H9 (cell line): ENCODE data around the gene ARFGAP1. TPM values are rescaled to one million over a fixed set of nuclear protein-coding genes. Genes with fewer than 3 reads are reported as not detected.

Source experiments
- DNase-seq: peaks from one replicate; pipeline ENCODE4 v3.0.0-alpha.2; 2017
- H2AFZ ChIP-seq: one replicate; pipeline ENCODE4 v1.6.1; 2013; ENCODE audit warnings: mild to moderate bottlenecking, low read length, control low read depth, moderate library complexity
- H2AK5ac ChIP-seq: 2 replicates; pipeline ENCODE4 v1.6.1; 2013; ENCODE audit warnings: low read length, control low read depth, mixed read lengths; ENCODE audit not compliant: insufficient read length
- H2BK120ac ChIP-seq: one replicate; pipeline ENCODE4 v1.6.1; 2013; ENCODE audit warnings: low read depth, mild to moderate bottlenecking, low read length, control low read depth, inconsistent platforms; ENCODE audit not compliant: poor library complexity, severe bottlenecking
- H2BK12ac ChIP-seq: 2 replicates; pipeline ENCODE4 v1.6.1; 2013; ENCODE audit warnings: low read length, control low read depth, mixed read lengths, low read depth; ENCODE audit not compliant: insufficient read length
- H2BK15ac ChIP-seq: 2 replicates; pipeline ENCODE4 v1.6.1; 2013; ENCODE audit warnings: low read depth, low read length, control low read depth
- H2BK20ac ChIP-seq: one replicate; pipeline ENCODE4 v1.6.1; 2013; ENCODE audit warnings: low read depth, mild to moderate bottlenecking, low read length, control low read depth, inconsistent platforms; ENCODE audit not compliant: poor library complexity, severe bottlenecking
- H2BK5ac ChIP-seq: 2 replicates; pipeline ENCODE4 v1.6.1; 2013; ENCODE audit warnings: low read length, control low read depth, mixed read lengths; ENCODE audit not compliant: insufficient read length
- H3K14ac ChIP-seq: 2 replicates; pipeline ENCODE4 v1.6.1; 2013; ENCODE audit warnings: low read length, control low read depth; ENCODE audit not compliant: insufficient read depth
- H3K18ac ChIP-seq: 2 replicates; pipeline ENCODE4 v1.6.1; 2013; ENCODE audit warnings: low read depth, mild to moderate bottlenecking, mixed read lengths, low read length, control low read depth; ENCODE audit not compliant: insufficient read length
- H3K23ac ChIP-seq: 2 replicates; pipeline ENCODE4 v1.6.1; 2013; ENCODE audit warnings: low read length, control low read depth, mixed read lengths, low read depth; ENCODE audit not compliant: insufficient read length
- H3K23me2 ChIP-seq: 2 replicates; pipeline ENCODE4 v1.6.1; 2013; ENCODE audit warnings: low read depth, mild to moderate bottlenecking, mixed read lengths, low read length, control low read depth; ENCODE audit not compliant: insufficient read length, poor library complexity, severe bottlenecking
- H3K27ac ChIP-seq: 2 replicates; pipeline ENCODE4 v1.5.1; 2013; ENCODE audit warnings: low read length, control low read depth, mixed read lengths, low read depth; ENCODE audit not compliant: insufficient read length
- H3K27me3 ChIP-seq: 2 replicates; pipeline ENCODE4 v1.6.1; 2013; ENCODE audit warnings: low read length, control low read depth, inconsistent platforms; ENCODE audit not compliant: insufficient read depth
- H3K4ac ChIP-seq: 2 replicates; pipeline ENCODE4 v1.6.1; 2013; ENCODE audit warnings: low read depth, mild to moderate bottlenecking, control low read depth, inconsistent platforms, low read length, moderate library complexity
- H3K4me1 ChIP-seq: 2 replicates; pipeline ENCODE4 v1.6.1; 2013; ENCODE audit warnings: low read length, control low read depth, inconsistent platforms; ENCODE audit not compliant: insufficient read depth
- H3K4me2 ChIP-seq: 2 replicates; pipeline ENCODE4 v1.6.1; 2013; ENCODE audit warnings: low read length, control low read depth, mixed read lengths; ENCODE audit not compliant: insufficient read length, insufficient read depth
- H3K56ac ChIP-seq: 2 replicates; pipeline ENCODE4 v1.6.1; 2013; ENCODE audit warnings: low read depth, mild to moderate bottlenecking, mixed read lengths, low read length, control low read depth; ENCODE audit not compliant: insufficient read length
- H3K79me1 ChIP-seq: 2 replicates; pipeline ENCODE4 v1.6.1; 2013; ENCODE audit warnings: low read depth, mild to moderate bottlenecking, moderate library complexity, low read length, control low read depth, inconsistent platforms; ENCODE audit not compliant: insufficient read depth, poor library complexity, severe bottlenecking
- H3K79me2 ChIP-seq: 2 replicates; pipeline ENCODE4 v1.6.1; 2013; ENCODE audit warnings: low read length, control low read depth, inconsistent platforms; ENCODE audit not compliant: insufficient read depth
- H3K9ac ChIP-seq: 2 replicates; pipeline ENCODE4 v1.6.1; 2013; ENCODE audit warnings: low read length, control low read depth, mixed read lengths; ENCODE audit not compliant: insufficient read length; ENCODE audit errors: extremely low read depth
- H3K9me3 ChIP-seq: one replicate; pipeline ENCODE4 v1.6.1; 2013; ENCODE audit warnings: low read depth, low read length, inconsistent platforms; ENCODE audit not compliant: control insufficient read depth
- H3T11ph ChIP-seq: one replicate; pipeline ENCODE4 v1.6.1; 2013; ENCODE audit warnings: mild to moderate bottlenecking, low read length, control low read depth, inconsistent platforms
- H4K20me1 ChIP-seq: one replicate; pipeline ENCODE4 v1.6.1; 2013; ENCODE audit not compliant: control insufficient read depth, insufficient read length, insufficient read depth
- H4K5ac ChIP-seq: 2 replicates; pipeline ENCODE4 v1.6.1; 2013; ENCODE audit warnings: low read depth, mild to moderate bottlenecking, mixed read lengths, low read length, control low read depth; ENCODE audit not compliant: insufficient read length
- H4K8ac ChIP-seq: replicated peaks from 2 replicates; pipeline ENCODE4 v1.6.1; 2013; ENCODE audit warnings: low read length, control low read depth, mixed read lengths, low read depth; ENCODE audit not compliant: insufficient read length
- H4K91ac ChIP-seq: 2 replicates; pipeline ENCODE4 v1.6.1; 2013; ENCODE audit warnings: low read depth, mild to moderate bottlenecking, moderate library complexity, mixed read lengths, low read length, control low read depth; ENCODE audit not compliant: insufficient read length
- H3K27ac Mint-ChIP-seq, 3 experiments: 2 replicates in 2 of 3; 3 replicates in 1 of 3; pipeline ENCODE4 v1.8.0; 2020 to 2021; ENCODE audit warnings: mixed read lengths in 3 of 3, mild to moderate bottlenecking in 1 of 3, moderate library complexity in 1 of 3
- H3K27me3 Mint-ChIP-seq: 2 replicates; pipeline ENCODE4 v1.8.0; 2021; ENCODE audit warnings: low read depth, mild to moderate bottlenecking, moderate library complexity, mixed read lengths
- H3K36me3 Mint-ChIP-seq, 3 experiments: 2 replicates in 2 of 3; 3 replicates in 1 of 3; pipeline ENCODE4 v1.8.0; 2020 to 2021; ENCODE audit warnings: low read depth in 3 of 3, mixed read lengths in 3 of 3; ENCODE audit not compliant: insufficient read depth in 1 of 3
- H3K4me1 Mint-ChIP-seq, 2 experiments: 2 replicates each; pipeline ENCODE4 v1.8.0; 2020; ENCODE audit warnings: mixed read lengths in 2 of 2
- H3K4me3 Mint-ChIP-seq, 2 experiments: 2 replicates in 1 of 2; 3 replicates in 1 of 2; pipeline ENCODE4 v1.8.0; 2020 to 2021; ENCODE audit warnings: mild to moderate bottlenecking in 2 of 2, mixed read lengths in 2 of 2, moderate library complexity in 1 of 2
- H3K9me3 Mint-ChIP-seq, 2 experiments: 2 replicates in 1 of 2; 3 replicates in 1 of 2; pipeline ENCODE4 v1.8.0; 2020; ENCODE audit warnings: mild to moderate bottlenecking in 2 of 2, mixed read lengths in 2 of 2, moderate library complexity in 1 of 2
- CTCF ChIP-seq: fragments of 200-600 bp; sonication (generic); conservative IDR thresholded peaks from 3 replicates; pipeline ENCODE4 v1.8.0; 2021; ENCODE audit warnings: antibody characterized with exemption, mild to moderate bottlenecking
- WGBS: extraction: QIAGEN DNeasy Blood & Tissue Kit; methylation state at CpG from one replicate; pipeline ENCODE4 v1.1.7; 2013; ENCODE audit warnings: missing lambda C conversion rate, low lambda C conversion rate, mixed read lengths; ENCODE audit not compliant: insufficient read length; ENCODE audit errors: extremely low coverage; 5-methylcytosine and 5-hydroxymethylcytosine counted together
- total RNA-seq: library from RNA; stranded (reverse); gene quantifications from 2 replicates; pipeline ENCODE4 v1.2.1, GENCODE V29; 2021

ARFGAP1 gene
- total RNA-seq, 1 experiment from 2014 or later, result 114 TPM

- Histone ChIP-seq H3K56ac (no peak overlapping the region), H3K14ac (no peak overlapping the region; the same call in 1 of the 2 replicates), H3K18ac (no peak overlapping the region), H2BK12ac (no peak overlapping the region), H2AK5ac (no peak overlapping the region), H4K91ac (no peak overlapping the region), H4K20me1 (no peaks in the 10 kb centered on the region), H3K27me3 (no peaks in the 10 kb centered on the region), H3T11ph (no peak overlapping the region), H2BK5ac (no peak overlapping the region), H3K79me1 (no peaks in the 10 kb centered on the region), H3K4me2 (no peak overlapping the region), H3K4me1 (no peaks in the 10 kb centered on the region), H3K23me2 (no peaks in the 10 kb centered on the region), H4K5ac (no peak overlapping the region), H3K27ac (no peak overlapping the region), H3K9me3 (no peaks in the 10 kb centered on the region), H3K4ac (no peak overlapping the region), H3K79me2 (no peaks in the 10 kb centered on the region), H4K8ac (no peak overlapping the region), H2BK20ac (no peak overlapping the region), H3K9ac (no peak overlapping the region), H2BK120ac (no peak overlapping the region), H2BK15ac (no peak overlapping the region), H2AFZ (no peak overlapping the region), H3K23ac (no peak overlapping the region)
- Mint-ChIP-seq H3K4me3 (no peak overlapping the region), H3K9me3 (no peaks in the 10 kb centered on the region), H3K36me3 (no peaks in the 10 kb centered on the region), H3K27me3 (peaks cover 15% of the 10 kb centered on the region), H3K27ac (no peak overlapping the region; a peak in 2 of 7 replicates), H3K4me1 (peaks cover 12 to 25% of the 10 kb centered on the region in 2 experiments)
- no peak for TF ChIP-seq CTCF
- DNase-seq, result no peak
- no CpG with 5 or more reads among the region's 9 CpGs for WGBS
These were observed 4.9 kb upstream of the ARFGAP1 start for GRCh38 chr20:63267691-63268090.
